HepG2 (cell line): ENCODE measurements around the gene FRMPD2. TPM values are rescaled to one million over a fixed set of nuclear protein-coding genes. Genes with fewer than 3 reads are reported as not detected.

Source experiments
- ATAC-seq: fragments of 200-7000 bp; cut with Tn5 transposase; 3 replicates; pipeline ENCODE4 v1.9.1; 2020; ENCODE audit warnings: mild to moderate bottlenecking, moderate library complexity
- BruUV-seq: library from RNA; stranded (reverse); fragments of 400-500 nt; replicated peaks from 2 replicates; lab custom pipeline; 2021; lab: Mats Ljungman, UMichigan
- CTCF ChIA-PET: fragments of 300-600 bp; formaldehyde crosslinking; extraction: SDS; loops from one replicate; lab custom pipeline; 2021; ENCODE audit warnings: low total read pairs, inconsistent platforms, low intra/inter-chr PET ratio; lab: Yijun Ruan, JAX
- POLR2A ChIA-PET: fragments of 350-600 bp; sonication (Branson Sonifier 250); formaldehyde crosslinking; loops from one replicate; lab custom pipeline; 2020; ENCODE audit warnings: antibody characterized with exemption, inconsistent platforms; lab: Yijun Ruan, JAX
- DNase-seq: peaks from one replicate; pipeline ENCODE4 v3.0.0-alpha.2; 2015; ENCODE audit warnings: low spot score
- FAIRE-seq: peaks from 3 replicates; lab custom pipeline; 2011; peaks lifted over from hg19 to GRCh38; lab: Jason Lieb, UNC
- H2AFZ ChIP-seq: one replicate; pipeline ENCODE4 v1.6.1; 2011; ENCODE audit warnings: low read length, inconsistent platforms
- H3K27ac ChIP-seq: fragments of 300-600 bp; 3 replicates; pipeline ENCODE4 v1.8.0; 2011; ENCODE audit warnings: mixed run types, mild to moderate bottlenecking, mixed read lengths, low read length, inconsistent platforms; ENCODE audit not compliant: insufficient read depth; ENCODE audit errors: extremely low read length
- H3K27me3 ChIP-seq, 2 experiments: fragments of 200-600 bp in 1 of 2; 2 replicates in 1 of 2; 3 replicates in 1 of 2; pipeline versions ENCODE4 v1.6.0 to v1.8.0; 2011; ENCODE audit warnings: low read length in 2 of 2, mild to moderate bottlenecking in 2 of 2, moderate library complexity in 2 of 2, inconsistent platforms in 1 of 2; ENCODE audit not compliant: insufficient read depth in 2 of 2, control insufficient read depth in 1 of 2
- H3K36me3 ChIP-seq, 2 experiments: fragments of 200-600 bp in 1 of 2; replicated peaks in 1 of 2; 2 replicates in 1 of 2; 3 replicates in 1 of 2; pipeline versions ENCODE4 v1.5.1 to v1.8.0; 2011; ENCODE audit warnings: low read length in 2 of 2, inconsistent platforms in 1 of 2; ENCODE audit not compliant: insufficient read depth in 2 of 2, control insufficient read depth in 1 of 2
- H3K4me1 ChIP-seq: 2 replicates; pipeline ENCODE4 v1.5.1; 2012; ENCODE audit warnings: low read length, inconsistent platforms; ENCODE audit not compliant: insufficient read depth
- H3K4me2 ChIP-seq: 2 replicates; pipeline ENCODE4 v1.6.0; 2011; ENCODE audit warnings: low read depth, low read length, inconsistent platforms
- H3K4me3 ChIP-seq, 3 experiments: fragments of 200-600 bp in 1 of 3; sonication (generic), shearing (Covaris generic) in 1 of 3; replicated peaks in 1 of 3; 2 replicates each; pipeline ENCODE4 v1.5.1; 2011 to 2016; ENCODE audit warnings: low read length in 3 of 3, inconsistent platforms in 2 of 3, low read depth in 2 of 3, mild to moderate bottlenecking in 2 of 3, control low read depth in 1 of 3, mixed read lengths in 1 of 3; ENCODE audit not compliant: insufficient read depth in 1 of 3
- H3K79me2 ChIP-seq: one replicate; pipeline ENCODE4 v1.6.1; 2011; ENCODE audit warnings: low read length, inconsistent platforms; ENCODE audit not compliant: insufficient read depth
- H3K9ac ChIP-seq: 2 replicates; pipeline ENCODE4 v1.6.0; 2011; ENCODE audit warnings: mild to moderate bottlenecking, low read depth, low read length, inconsistent platforms; ENCODE audit not compliant: insufficient read depth
- H3K9me3 ChIP-seq: 2 replicates; pipeline ENCODE4 v1.5.1; 2012; ENCODE audit warnings: mild to moderate bottlenecking, low read length
- H4K20me1 ChIP-seq: 2 replicates; pipeline ENCODE4 v1.6.0; 2011; ENCODE audit warnings: inconsistent platforms, mild to moderate bottlenecking, low read length, moderate library complexity; ENCODE audit not compliant: insufficient read depth
- AHR ChIP-seq: IDR thresholded peaks from 2 replicates; pipeline ENCODE4 v1.6.1; 2018; ENCODE audit warnings: missing genetic modification reagents, missing compliant biosample characterization
- ATAD3A ChIP-seq: sonication (generic); formaldehyde crosslinking; IDR thresholded peaks from 2 replicates; pipeline ENCODE4 v1.4.0; 2020; ENCODE audit warnings: missing genetic modification reagents
- HMGA1 ChIP-seq: sonication (generic); formaldehyde crosslinking; conservative IDR thresholded peaks from 2 replicates; pipeline ENCODE4 v1.4.0; 2020; ENCODE audit warnings: missing genetic modification reagents
- IRX3 ChIP-seq: sonication (generic); formaldehyde crosslinking; IDR thresholded peaks from 2 replicates; pipeline ENCODE4 v1.8.1; 2023; ENCODE audit warnings: mild to moderate bottlenecking, low read depth, missing genetic modification reagents, borderline replicate concordance
- POLR2AphosphoS5 ChIP-seq: IDR thresholded peaks from 2 replicates; pipeline ENCODE4 v1.6.1; 2012; ENCODE audit warnings: low read depth, low read length
- PPARG ChIP-seq: conservative IDR thresholded peaks from 2 replicates; pipeline ENCODE4 v1.6.1; 2016; ENCODE audit warnings: missing biosample characterization, missing genetic modification reagents
- RARA ChIP-seq: IDR thresholded peaks from 2 replicates; pipeline ENCODE4 v1.6.1; 2016; ENCODE audit warnings: missing genetic modification reagents, missing compliant biosample characterization
- ZC3H13 ChIP-seq: sonication (generic); formaldehyde crosslinking; IDR thresholded peaks from 2 replicates; pipeline ENCODE4 v1.8.1; 2023; ENCODE audit warnings: mild to moderate bottlenecking, missing genetic modification reagents, moderate library complexity
- ZFP90 ChIP-seq: sonication (generic); formaldehyde crosslinking; IDR thresholded peaks from 2 replicates; pipeline ENCODE4 v1.8.0; 2022; ENCODE audit warnings: missing genetic modification reagents, mild to moderate bottlenecking, inconsistent platforms, borderline replicate concordance
- ZNF335 ChIP-seq: sonication (generic); formaldehyde crosslinking; IDR thresholded peaks from 2 replicates; pipeline ENCODE4 v1.4.0; 2020; ENCODE audit warnings: missing genetic modification reagents
- ZNF451 ChIP-seq: sonication (generic); formaldehyde crosslinking; IDR thresholded peaks from 2 replicates; pipeline ENCODE4 v1.5.0; 2020; ENCODE audit warnings: mild to moderate bottlenecking, missing genetic modification reagents
- ZNF556 ChIP-seq: sonication (generic); formaldehyde crosslinking; IDR thresholded peaks from 2 replicates; pipeline ENCODE4 v1.4.0; 2020; ENCODE audit warnings: mild to moderate bottlenecking, missing genetic modification reagents, borderline replicate concordance
- ZNF691 ChIP-seq: sonication (generic); formaldehyde crosslinking; IDR thresholded peaks from 2 replicates; pipeline ENCODE4 v1.4.0; 2020; ENCODE audit warnings: missing genetic modification reagents, low read depth, mild to moderate bottlenecking, borderline replicate concordance
- ZNF776 ChIP-seq: sonication (generic); formaldehyde crosslinking; IDR thresholded peaks from 2 replicates; pipeline ENCODE4 v1.4.0; 2020; ENCODE audit warnings: mild to moderate bottlenecking, missing genetic modification reagents
- ZSCAN20 ChIP-seq: sonication (generic); formaldehyde crosslinking; IDR thresholded peaks from 2 replicates; pipeline ENCODE4 v1.4.0; 2020; ENCODE audit warnings: missing genetic modification reagents, mild to moderate bottlenecking, borderline replicate concordance
- WGBS: methylation state at CpG from one replicate; pipeline ENCODE4 v1.1.6; 2017; ENCODE audit warnings: low lambda C conversion rate; 5-methylcytosine and 5-hydroxymethylcytosine counted together
- in situ Hi-C: cut with HindIII; loops from 2 replicates; pipeline ENCODE4 v1.10.0; 2017; ENCODE audit warnings: low pct_unique_long_range_greater_than_20kb; ENCODE audit not compliant: extremely low pct_ligation_motif_present
- intact Hi-C: fragments of 100-400 bp; cut with micrococcal nuclease; formaldehyde crosslinking; loops from one replicate; pipeline ENCODE4 v1.10.0; 2022; ENCODE audit not compliant: unreplicated experiment
- polyA plus RNA-seq, 8 experiments: library from polyadenylated mRNA; depleted of rRNA in 3 of 8; stranded (reverse) in 7 of 8; unstranded in 1 of 8; fragments of >200 nt; fragmentation: Illumina TruSeq in 4 of 8; extraction: Trizol in 4 of 8; gene quantifications; 2 replicates each; pipeline versions ENCODE4 v1.2.1 to v1.2.3, GENCODE V29; 2011 to 2016; ENCODE audit warnings: low read depth in 4 of 8, missing spikeins in 1 of 8, mixed read lengths in 1 of 8; ENCODE audit not compliant: insufficient read depth in 1 of 8
- total RNA-seq, 5 experiments: library from RNA; depleted of rRNA; stranded (reverse); fragments of >200 nt; fragmentation: Illumina TruSeq; extraction: Trizol; gene quantifications; 2 replicates each; pipeline ENCODE4 v1.2.3, GENCODE V29; 2016; ENCODE audit warnings: low read depth in 1 of 5
- TF ChIP-seq, protein P1 (sequence below): sonication (generic); formaldehyde crosslinking; IDR thresholded peaks from 2 replicates; pipeline ENCODE4 v1.5.1; 2020; ENCODE audit warnings: mild to moderate bottlenecking, missing genetic modification reagents, moderate library complexity
- TF ChIP-seq, protein P2 (sequence below): IDR thresholded peaks from 2 replicates; pipeline ENCODE4 v1.6.1; 2016
- TF ChIP-seq, protein P3 (sequence below): sonication (generic); formaldehyde crosslinking; IDR thresholded peaks from 2 replicates; pipeline ENCODE4 v1.9.0; 2021; ENCODE audit warnings: missing genetic modification reagents, mild to moderate bottlenecking, borderline replicate concordance
- TF ChIP-seq, protein P4 (sequence below): sonication (generic); formaldehyde crosslinking; IDR thresholded peaks from 2 replicates; pipeline ENCODE4 v1.4.0; 2020; ENCODE audit warnings: missing genetic modification reagents

The FRMPD2 gene
- total and polyA plus RNA-seq, 2 of the 13 experiments (the other 11 are each of a cell fraction or from before 2014, with no cell fraction given), result 0.45 to 1.3 TPM

GRCh38 chr10:48219194-48219593 lies 55.3 kb downstream of the FRMPD2 start:
- ChIA-PET CTCF (no interaction called here), POLR2A (no interaction called here)
- H3K4me1 ChIP-seq, result no peaks in the 10 kb centered on the region
- no peak overlapping the region for H3K4me3 ChIP-seq
- ATAC-seq (no peak), DNase-seq (no peak)
- no TSS peak for BruUV-seq
- no peak overlapping the region for H3K27ac ChIP-seq
- no peak overlapping the region for H2AFZ ChIP-seq
- intact Hi-C loops, result no loop called here
- TF ChIP-seq, protein P1, sequence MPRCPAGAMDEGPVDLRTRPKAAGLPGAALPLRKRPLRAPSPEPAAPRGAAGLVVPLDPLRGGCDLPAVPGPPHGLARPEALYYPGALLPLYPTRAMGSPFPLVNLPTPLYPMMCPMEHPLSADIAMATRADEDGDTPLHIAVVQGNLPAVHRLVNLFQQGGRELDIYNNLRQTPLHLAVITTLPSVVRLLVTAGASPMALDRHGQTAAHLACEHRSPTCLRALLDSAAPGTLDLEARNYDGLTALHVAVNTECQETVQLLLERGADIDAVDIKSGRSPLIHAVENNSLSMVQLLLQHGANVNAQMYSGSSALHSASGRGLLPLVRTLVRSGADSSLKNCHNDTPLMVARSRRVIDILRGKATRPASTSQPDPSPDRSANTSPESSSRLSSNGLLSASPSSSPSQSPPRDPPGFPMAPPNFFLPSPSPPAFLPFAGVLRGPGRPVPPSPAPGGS (CRISPR knock-in tag), result no peak
- TF ChIP-seq ZFP90, result no peak
- TF ChIP-seq, protein P2, sequence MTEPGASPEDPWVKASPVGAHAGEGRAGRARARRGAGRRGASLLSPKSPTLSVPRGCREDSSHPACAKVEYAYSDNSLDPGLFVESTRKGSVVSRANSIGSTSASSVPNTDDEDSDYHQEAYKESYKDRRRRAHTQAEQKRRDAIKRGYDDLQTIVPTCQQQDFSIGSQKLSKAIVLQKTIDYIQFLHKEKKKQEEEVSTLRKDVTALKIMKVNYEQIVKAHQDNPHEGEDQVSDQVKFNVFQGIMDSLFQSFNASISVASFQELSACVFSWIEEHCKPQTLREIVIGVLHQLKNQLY (CRISPR knock-in tag), result no peak
- no peak for TF ChIP-seq ZNF451 (CRISPR knock-in tag)
- no peak for TF ChIP-seq HMGA1 (CRISPR knock-in tag)
- TF ChIP-seq PPARG, result no peak
- no peak for TF ChIP-seq ZNF691 (CRISPR knock-in tag)
- TF ChIP-seq ZNF335 (CRISPR knock-in tag), result no peak
- TF ChIP-seq, protein P3, sequence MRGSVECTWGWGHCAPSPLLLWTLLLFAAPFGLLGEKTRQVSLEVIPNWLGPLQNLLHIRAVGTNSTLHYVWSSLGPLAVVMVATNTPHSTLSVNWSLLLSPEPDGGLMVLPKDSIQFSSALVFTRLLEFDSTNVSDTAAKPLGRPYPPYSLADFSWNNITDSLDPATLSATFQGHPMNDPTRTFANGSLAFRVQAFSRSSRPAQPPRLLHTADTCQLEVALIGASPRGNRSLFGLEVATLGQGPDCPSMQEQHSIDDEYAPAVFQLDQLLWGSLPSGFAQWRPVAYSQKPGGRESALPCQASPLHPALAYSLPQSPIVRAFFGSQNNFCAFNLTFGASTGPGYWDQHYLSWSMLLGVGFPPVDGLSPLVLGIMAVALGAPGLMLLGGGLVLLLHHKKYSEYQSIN, result no peak
- no peak for TF ChIP-seq ZC3H13 (CRISPR knock-in tag)
- TF ChIP-seq ZNF776, result no peak
- no peak for TF ChIP-seq POLR2AphosphoS5
- TF ChIP-seq ZNF556 (CRISPR knock-in tag), result no peak
- no peak for TF ChIP-seq IRX3
- no peak for TF ChIP-seq ZSCAN20 (CRISPR knock-in tag)
- no peak for TF ChIP-seq AHR (CRISPR knock-in tag)
- no peak for TF ChIP-seq ATAD3A
- TF ChIP-seq, protein P4, sequence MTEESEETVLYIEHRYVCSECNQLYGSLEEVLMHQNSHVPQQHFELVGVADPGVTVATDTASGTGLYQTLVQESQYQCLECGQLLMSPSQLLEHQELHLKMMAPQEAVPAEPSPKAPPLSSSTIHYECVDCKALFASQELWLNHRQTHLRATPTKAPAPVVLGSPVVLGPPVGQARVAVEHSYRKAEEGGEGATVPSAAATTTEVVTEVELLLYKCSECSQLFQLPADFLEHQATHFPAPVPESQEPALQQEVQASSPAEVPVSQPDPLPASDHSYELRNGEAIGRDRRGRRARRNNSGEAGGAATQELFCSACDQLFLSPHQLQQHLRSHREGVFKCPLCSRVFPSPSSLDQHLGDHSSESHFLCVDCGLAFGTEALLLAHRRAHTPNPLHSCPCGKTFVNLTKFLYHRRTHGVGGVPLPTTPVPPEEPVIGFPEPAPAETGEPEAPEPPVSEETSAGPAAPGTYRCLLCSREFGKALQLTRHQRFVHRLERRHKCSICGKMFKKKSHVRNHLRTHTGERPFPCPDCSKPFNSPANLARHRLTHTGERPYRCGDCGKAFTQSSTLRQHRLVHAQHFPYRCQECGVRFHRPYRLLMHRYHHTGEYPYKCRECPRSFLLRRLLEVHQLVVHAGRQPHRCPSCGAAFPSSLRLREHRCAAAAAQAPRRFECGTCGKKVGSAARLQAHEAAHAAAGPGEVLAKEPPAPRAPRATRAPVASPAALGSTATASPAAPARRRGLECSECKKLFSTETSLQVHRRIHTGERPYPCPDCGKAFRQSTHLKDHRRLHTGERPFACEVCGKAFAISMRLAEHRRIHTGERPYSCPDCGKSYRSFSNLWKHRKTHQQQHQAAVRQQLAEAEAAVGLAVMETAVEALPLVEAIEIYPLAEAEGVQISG (CRISPR knock-in tag), result no peak
- no peak for TF ChIP-seq RARA (CRISPR knock-in tag)
- TF ChIP-seq, all 625 proteins: peak for 0
- Histone ChIP-seq H3K9ac (no peak overlapping the region), H3K9me3 (no peaks in the 10 kb centered on the region), H3K36me3 (no peaks in the 10 kb centered on the region), H3K4me2 (no peak overlapping the region), H4K20me1 (no peaks in the 10 kb centered on the region), H3K27me3 (no peaks in the 10 kb centered on the region), H3K79me2 (no peaks in the 10 kb centered on the region)
- WGBS, result 80% methylated on average over 1 of the region's 1 CpG
- no peak for FAIRE-seq
- in situ Hi-C loops, result no loop called here
